Measurements from ENCODE around the gene SRXN1.

SRXN1 gene

DNA sequence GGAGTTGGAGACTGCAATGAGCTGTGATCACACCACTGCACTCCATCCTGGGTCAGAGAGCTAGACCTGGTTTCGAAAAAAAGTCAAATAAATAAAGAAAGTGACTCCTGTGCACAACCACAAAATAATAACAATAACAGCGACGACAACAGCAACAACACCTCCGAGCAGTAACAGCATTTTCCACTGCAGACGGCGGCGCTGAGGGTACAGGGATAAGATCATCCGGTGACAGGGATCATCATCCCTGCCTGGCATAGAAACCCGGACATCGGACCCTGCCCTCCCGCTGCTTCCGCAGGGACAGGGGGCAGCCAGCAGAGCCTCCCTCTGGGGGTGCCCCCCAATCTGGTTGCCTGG is 11.5 kb downstream of the SRXN1 start:
- no peaks in the 10 kb centered on the region for H3K27me3 ChIP-seq (ENCODE audit: control insufficient read depth, insufficient read depth, low read length)
- H3K9me3 ChIP-seq (ENCODE audit: control insufficient read depth, low read depth, low read length) = no peaks in the 10 kb centered on the region
- no peaks in the 10 kb centered on the region for H3K36me3 ChIP-seq (ENCODE audit: control insufficient read depth, low read depth, low read length)
- H3K9ac ChIP-seq (ENCODE audit: low read length) = no peak overlapping the region
- no peak overlapping the region for H3K4me3 ChIP-seq (ENCODE audit: low read length)
- no peak overlapping the region for H3K27ac ChIP-seq (ENCODE audit: low read length)
- H3K4me1 ChIP-seq (ENCODE audit: control insufficient read depth, low read depth, low read length) = peaks cover 4% of the 10 kb centered on the region

DNA sequence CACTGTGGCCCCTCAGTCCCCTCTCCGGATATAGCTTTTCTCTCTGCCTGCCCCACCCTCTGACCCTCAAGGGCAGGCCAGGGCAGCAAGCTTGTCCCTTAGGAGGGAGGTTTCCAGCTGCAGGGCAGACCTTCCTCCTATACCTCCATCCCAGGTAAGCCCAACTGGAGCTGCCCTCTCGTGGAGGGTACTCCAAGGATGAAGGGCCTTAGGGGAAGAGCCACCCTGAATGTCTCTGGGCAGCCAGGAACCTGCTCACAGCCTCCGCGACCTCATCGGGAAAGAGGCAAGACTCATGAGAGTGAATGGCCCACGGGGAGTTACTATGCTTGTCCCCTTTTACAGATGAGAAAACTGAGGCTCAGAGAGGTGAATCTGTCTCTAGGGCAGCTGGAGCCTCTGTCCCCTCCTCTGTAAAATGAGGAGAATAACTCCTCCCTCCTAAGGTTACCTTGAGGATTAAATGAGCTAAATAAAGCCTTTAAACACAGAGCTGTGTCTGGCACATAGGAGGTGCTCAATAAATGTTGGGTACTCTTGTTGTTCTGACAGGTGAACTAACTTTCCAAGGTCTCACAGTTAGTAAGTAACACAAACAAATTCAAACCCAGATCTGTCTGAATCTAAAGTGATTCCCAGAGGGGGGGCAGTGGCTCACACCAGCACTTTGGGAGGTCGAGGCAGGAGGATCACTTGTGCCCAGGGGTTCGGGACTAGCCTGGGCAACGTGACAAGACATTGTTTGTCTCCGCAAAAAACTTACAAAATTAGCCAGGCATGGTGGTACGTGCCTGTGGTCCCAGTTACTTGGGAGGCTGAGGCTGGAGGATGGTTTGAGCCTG is 12.1 kb downstream of the SRXN1 start:
- Histone ChIP-seq H3K9me3 (ENCODE audit: control insufficient read depth, low read depth, low read length) (no peaks in the 10 kb centered on the region), H3K9ac (ENCODE audit: low read length) (no peak overlapping the region), H3K4me3 (ENCODE audit: low read length) (no peak overlapping the region), H3K27me3 (ENCODE audit: control insufficient read depth, insufficient read depth, low read length) (no peaks in the 10 kb centered on the region), H3K4me1 (ENCODE audit: control insufficient read depth, low read depth, low read length) (peaks cover 4% of the 10 kb centered on the region), H3K27ac (ENCODE audit: low read length) (no peak overlapping the region), H3K36me3 (ENCODE audit: control insufficient read depth, low read depth, low read length) (no peaks in the 10 kb centered on the region)

DNA sequence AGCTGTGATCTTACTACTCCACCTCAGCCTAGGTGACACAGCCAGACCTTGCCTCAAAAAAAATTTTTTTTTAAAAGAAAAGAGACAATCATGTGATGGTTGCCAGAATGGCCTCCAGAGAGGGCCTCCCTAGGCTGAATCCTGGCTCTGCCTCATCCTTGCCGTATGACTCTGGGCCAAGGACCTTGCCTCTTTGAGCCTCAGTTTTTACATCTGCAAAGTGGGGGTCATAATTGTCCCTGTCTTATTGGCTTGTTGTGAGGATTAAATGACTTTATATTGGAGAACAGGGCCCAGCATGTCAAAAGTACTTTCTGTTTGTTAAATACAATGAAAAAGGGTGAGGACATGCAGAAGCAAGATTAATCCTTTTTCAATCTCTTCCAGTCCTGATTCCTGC is 14.4 kb downstream of the SRXN1 start:
- Histone ChIP-seq H3K9me3 (ENCODE audit: control insufficient read depth, low read depth, low read length) (no peaks in the 10 kb centered on the region), H3K9ac (ENCODE audit: low read length) (no peak overlapping the region), H3K4me1 (ENCODE audit: control insufficient read depth, low read depth, low read length) (no peaks in the 10 kb centered on the region), H3K36me3 (ENCODE audit: control insufficient read depth, low read depth, low read length) (no peaks in the 10 kb centered on the region), H3K4me3 (ENCODE audit: low read length) (no peak overlapping the region), H3K27me3 (ENCODE audit: control insufficient read depth, insufficient read depth, low read length) (no peaks in the 10 kb centered on the region), H3K27ac (ENCODE audit: low read length) (no peak overlapping the region)

DNA sequence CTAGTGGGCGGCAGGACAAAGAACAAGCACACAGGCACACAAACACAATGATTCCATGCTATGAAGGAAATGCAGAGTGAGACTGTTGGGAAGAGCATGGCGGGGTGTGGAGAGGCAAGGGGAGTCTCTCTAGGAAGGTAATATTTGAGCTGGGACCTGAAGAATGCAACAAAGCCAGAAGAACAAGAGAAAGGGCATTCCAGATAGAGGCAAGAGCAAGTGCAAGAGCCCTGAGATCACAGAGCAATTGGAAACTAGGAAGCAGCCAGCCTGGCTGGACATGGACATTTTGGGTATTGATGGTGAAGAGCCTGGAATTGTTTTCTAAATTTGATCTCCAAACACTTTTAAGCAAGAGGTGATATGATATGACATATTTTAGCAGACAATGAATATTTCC is 15.4 kb downstream of the SRXN1 start:
- Histone ChIP-seq H3K9me3 (ENCODE audit: control insufficient read depth, low read depth, low read length) (no peaks in the 10 kb centered on the region), H3K27me3 (ENCODE audit: control insufficient read depth, insufficient read depth, low read length) (no peaks in the 10 kb centered on the region), H3K4me3 (ENCODE audit: low read length) (no peak overlapping the region), H3K4me1 (ENCODE audit: control insufficient read depth, low read depth, low read length) (no peaks in the 10 kb centered on the region), H3K9ac (ENCODE audit: low read length) (no peak overlapping the region), H3K27ac (ENCODE audit: low read length) (no peak overlapping the region), H3K36me3 (ENCODE audit: control insufficient read depth, low read depth, low read length) (no peaks in the 10 kb centered on the region)

DNA sequence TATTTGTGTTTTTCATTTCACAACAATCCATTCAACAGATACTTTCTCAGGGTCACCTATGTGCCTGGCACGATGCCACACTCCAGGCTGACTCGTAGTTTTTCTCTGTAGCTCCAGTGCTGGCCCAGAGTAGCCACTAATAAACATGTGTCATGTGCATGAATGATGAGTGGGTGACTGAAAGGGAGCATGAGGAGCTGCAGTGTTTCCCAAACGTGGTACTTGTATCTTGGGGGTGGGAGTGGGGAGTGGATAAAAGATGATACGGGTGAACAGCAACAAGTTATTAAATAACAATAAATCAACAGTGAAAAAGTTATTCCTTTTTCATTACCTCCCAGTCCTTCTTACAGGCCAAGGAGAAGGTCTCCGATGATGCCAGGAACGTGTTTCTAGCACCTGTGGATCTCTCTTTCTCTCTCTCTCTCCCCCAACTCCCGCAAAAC is 17.1 kb downstream of the SRXN1 start:
- Histone ChIP-seq H3K9ac (ENCODE audit: low read length) (no peak overlapping the region), H3K36me3 (ENCODE audit: control insufficient read depth, low read depth, low read length) (no peaks in the 10 kb centered on the region), H3K27ac (ENCODE audit: low read length) (no peak overlapping the region), H3K27me3 (ENCODE audit: control insufficient read depth, insufficient read depth, low read length) (no peaks in the 10 kb centered on the region), H3K4me3 (ENCODE audit: low read length) (no peak overlapping the region), H3K4me1 (ENCODE audit: control insufficient read depth, low read depth, low read length) (no peaks in the 10 kb centered on the region), H3K9me3 (ENCODE audit: control insufficient read depth, low read depth, low read length) (no peaks in the 10 kb centered on the region)

DNA sequence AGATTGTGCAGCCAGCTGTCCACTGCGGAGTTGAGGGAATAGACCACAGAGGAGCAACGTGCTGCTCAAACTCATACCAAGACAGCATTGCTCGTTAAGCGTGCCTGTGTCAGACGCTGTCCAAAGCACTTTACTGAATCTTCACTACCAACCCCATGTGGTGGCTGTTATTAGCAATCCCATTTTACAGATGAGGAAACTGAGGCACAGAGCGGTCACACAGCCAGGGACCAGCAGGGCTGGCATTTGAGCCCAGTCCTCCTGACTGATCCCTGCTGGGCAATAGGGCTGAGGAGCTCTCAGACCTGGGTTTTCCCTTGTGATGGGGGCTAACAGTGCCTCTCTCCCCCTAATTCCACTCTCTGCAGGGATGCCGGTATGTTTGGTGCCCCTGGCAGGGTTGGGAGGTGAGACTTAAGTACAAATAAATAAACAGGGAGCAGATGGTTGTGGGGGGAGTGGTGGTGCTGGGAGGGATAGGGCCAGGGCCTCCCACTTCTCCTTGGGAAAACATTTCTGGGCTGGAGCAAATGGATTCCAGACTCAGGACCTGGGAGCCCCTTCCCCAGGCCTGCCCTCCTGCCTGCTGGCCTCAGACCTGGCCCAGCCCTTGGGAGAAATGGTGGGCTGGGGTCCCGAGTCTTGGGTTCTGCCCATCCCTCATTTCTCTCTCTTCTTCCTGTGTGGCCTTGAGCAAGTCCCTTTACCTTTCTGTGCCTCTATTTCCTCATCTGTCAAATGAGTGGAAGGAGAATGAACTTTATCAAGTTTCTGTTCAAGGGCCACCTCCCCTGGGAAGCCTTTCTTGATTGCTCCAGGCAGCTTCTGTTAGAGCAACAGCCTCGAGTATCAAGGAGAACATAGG is 17.7 kb downstream of the SRXN1 start:
- Histone ChIP-seq H3K27ac (ENCODE audit: low read length) (no peak overlapping the region), H3K9me3 (ENCODE audit: control insufficient read depth, low read depth, low read length) (no peaks in the 10 kb centered on the region), H3K4me1 (ENCODE audit: control insufficient read depth, low read depth, low read length) (no peaks in the 10 kb centered on the region), H3K9ac (ENCODE audit: low read length) (no peak overlapping the region), H3K27me3 (ENCODE audit: control insufficient read depth, insufficient read depth, low read length) (no peaks in the 10 kb centered on the region), H3K4me3 (ENCODE audit: low read length) (no peak overlapping the region), H3K36me3 (ENCODE audit: control insufficient read depth, low read depth, low read length) (no peaks in the 10 kb centered on the region)

DNA sequence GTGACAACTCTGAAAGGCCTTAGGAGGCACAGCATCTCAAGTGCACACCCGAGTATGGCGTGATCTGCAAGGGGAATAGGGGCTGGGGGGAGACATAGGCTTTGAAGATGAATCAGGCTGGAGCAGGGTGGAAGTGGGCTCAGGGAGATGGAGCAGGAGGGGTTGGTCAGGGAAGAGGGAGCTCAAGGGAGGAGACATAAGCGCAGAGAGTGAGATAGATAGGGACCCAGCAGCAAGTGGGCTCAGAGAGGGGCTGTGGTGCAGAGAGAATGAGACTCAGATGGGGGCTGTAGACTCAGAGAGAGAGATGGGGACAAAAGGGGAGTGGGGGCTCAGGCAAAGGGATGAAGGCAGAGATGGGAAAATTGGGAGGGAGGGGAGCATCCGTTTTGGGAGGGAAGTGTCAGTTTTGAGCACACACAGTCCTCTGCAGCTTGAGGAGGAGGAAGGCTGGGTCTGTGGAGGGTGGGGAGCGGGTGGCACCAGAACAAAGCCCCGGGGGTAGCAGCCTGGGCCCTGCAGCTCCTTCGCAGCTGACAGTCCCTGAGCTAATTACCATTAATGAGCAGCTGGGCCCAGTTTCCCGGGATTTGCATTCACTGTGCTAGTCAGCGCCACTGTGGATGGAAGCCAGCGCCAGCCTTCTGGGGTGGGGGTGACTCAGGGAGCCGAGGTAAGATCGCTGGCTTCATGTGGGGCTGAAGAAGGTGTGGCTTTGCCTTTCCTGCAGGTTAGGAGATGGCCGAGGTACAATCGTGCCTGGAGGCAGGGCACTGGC is 18.7 kb downstream of the SRXN1 start:
- no peak overlapping the region for H3K9ac ChIP-seq (ENCODE audit: low read length)
- no peaks in the 10 kb centered on the region for H3K9me3 ChIP-seq (ENCODE audit: control insufficient read depth, low read depth, low read length)
- no peaks in the 10 kb centered on the region for H3K27me3 ChIP-seq (ENCODE audit: control insufficient read depth, insufficient read depth, low read length)
- H3K36me3 ChIP-seq (ENCODE audit: control insufficient read depth, low read depth, low read length) = no peaks in the 10 kb centered on the region
- H3K4me1 ChIP-seq (ENCODE audit: control insufficient read depth, low read depth, low read length) = no peaks in the 10 kb centered on the region
- H3K4me3 ChIP-seq (ENCODE audit: low read length) = no peak overlapping the region
- no peak overlapping the region for H3K27ac ChIP-seq (ENCODE audit: low read length)

DNA sequence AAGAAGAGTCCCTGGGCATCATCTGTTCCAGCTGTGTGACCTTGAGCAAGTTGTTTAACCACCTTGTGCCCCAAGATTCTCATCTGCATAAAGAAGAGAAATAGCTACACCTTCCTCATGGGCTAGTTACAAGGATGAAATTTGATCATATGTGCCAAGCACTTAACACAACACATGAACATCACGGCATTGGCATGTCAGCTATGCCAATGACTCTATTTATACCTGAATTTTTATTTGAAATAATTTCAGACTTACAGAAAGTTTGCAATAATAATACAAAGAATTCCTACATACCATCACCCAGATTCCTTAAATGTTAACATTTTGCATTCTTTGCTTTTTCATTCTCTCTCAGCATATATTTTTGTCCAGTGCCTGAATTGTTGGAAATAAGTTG is 21.9 kb downstream of the SRXN1 start:
- Histone ChIP-seq H3K27ac (ENCODE audit: low read length) (no peak overlapping the region), H3K9ac (ENCODE audit: low read length) (no peak overlapping the region), H3K4me3 (ENCODE audit: low read length) (no peak overlapping the region), H3K4me1 (ENCODE audit: control insufficient read depth, low read depth, low read length) (no peaks in the 10 kb centered on the region), H3K27me3 (ENCODE audit: control insufficient read depth, insufficient read depth, low read length) (no peaks in the 10 kb centered on the region), H3K36me3 (ENCODE audit: control insufficient read depth, low read depth, low read length) (no peaks in the 10 kb centered on the region), H3K9me3 (ENCODE audit: control insufficient read depth, low read depth, low read length) (no peaks in the 10 kb centered on the region)

DNA sequence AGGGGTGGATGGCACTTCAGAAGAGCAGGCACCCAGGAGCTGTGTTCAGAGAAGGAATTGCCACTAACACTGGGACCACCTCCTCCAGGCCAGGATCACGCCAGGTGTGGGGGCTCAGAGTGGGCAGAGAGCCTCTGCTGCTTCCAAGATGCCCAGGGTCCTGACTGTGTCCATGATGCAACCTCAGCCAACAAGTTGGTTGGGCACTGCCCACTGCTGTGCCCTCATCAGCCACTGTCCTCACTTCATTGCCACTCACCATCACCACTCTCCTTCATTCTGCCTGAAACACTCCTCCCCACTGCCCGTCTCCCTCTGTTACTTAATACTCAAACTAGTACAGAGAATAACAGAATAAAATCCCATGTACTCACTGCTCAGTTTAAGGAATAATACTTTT is 26.4 kb downstream of the SRXN1 start:
- Histone ChIP-seq H3K4me1 (ENCODE audit: control insufficient read depth, low read depth, low read length) (no peaks in the 10 kb centered on the region), H3K4me3 (ENCODE audit: low read length) (no peak overlapping the region), H3K36me3 (ENCODE audit: control insufficient read depth, low read depth, low read length) (no peaks in the 10 kb centered on the region), H3K9me3 (ENCODE audit: control insufficient read depth, low read depth, low read length) (no peaks in the 10 kb centered on the region), H3K27ac (ENCODE audit: low read length) (no peak overlapping the region), H3K9ac (ENCODE audit: low read length) (no peak overlapping the region), H3K27me3 (ENCODE audit: control insufficient read depth, insufficient read depth, low read length) (no peaks in the 10 kb centered on the region)

DNA sequence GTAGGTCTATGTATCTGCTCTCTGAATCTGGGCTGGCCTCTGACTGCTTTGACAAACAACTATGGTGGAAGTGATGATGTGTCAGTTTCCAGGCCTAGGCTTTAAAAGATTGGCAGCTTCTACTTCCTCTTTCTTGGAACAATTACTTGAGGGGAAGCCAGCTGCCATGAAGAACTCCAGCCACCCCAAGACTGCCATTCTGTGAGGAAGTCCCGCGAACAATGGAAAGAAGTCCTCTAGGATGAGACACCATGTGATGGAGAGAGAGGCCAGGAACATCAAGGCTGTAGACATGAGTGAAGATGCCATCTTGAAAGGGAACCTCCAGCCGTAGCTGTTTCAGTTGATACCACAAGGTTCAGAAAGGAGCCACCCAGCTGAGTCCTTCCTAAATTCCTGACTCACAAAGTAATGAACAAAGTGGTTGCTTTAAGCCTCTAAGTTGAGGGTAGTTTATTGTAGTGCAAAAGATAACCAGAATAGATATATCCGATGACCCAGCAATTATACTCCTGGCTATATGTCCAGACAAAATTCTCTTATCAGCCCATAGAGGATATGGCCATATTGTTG is 27.6 kb downstream of the SRXN1 start:
- no peak overlapping the region for H3K9ac ChIP-seq (ENCODE audit: low read length)
- no peak overlapping the region for H3K4me3 ChIP-seq (ENCODE audit: low read length)

DNA sequence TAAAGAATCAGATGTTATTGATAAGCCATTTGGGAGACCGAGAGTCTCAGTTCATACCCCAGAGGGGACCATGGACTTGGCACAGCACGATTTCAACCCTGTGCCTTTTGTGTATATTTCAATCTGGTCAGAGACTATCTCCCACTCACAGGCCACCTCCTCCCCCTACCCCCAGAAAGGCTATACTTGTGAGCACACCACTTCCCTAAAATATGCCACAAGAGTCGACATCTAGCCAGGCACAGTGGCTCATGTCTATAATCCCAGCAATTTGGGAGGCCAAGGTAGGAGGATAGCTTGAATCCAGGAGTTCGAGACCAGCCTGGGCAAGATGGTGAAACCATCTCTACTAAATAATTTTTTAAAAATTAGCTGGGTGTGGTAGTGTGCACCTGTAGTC is 29.3 kb downstream of the SRXN1 start:
- Histone ChIP-seq H3K27me3 (ENCODE audit: control insufficient read depth, insufficient read depth, low read length) (no peaks in the 10 kb centered on the region), H3K4me3 (ENCODE audit: low read length) (no peak overlapping the region), H3K36me3 (ENCODE audit: control insufficient read depth, low read depth, low read length) (no peaks in the 10 kb centered on the region)

More for the DNA sequence above, 27.6 kb downstream of the SRXN1 start:
- Histone ChIP-seq H3K36me3 (ENCODE audit: control insufficient read depth, low read depth, low read length) (no peaks in the 10 kb centered on the region), H3K27ac (ENCODE audit: low read length) (no peak overlapping the region), H3K27me3 (ENCODE audit: control insufficient read depth, insufficient read depth, low read length) (no peaks in the 10 kb centered on the region), H3K9me3 (ENCODE audit: control insufficient read depth, low read depth, low read length) (no peaks in the 10 kb centered on the region), H3K4me1 (ENCODE audit: control insufficient read depth, low read depth, low read length) (peaks cover 3% of the 10 kb centered on the region)

More for the DNA sequence above, 29.3 kb downstream of the SRXN1 start:
- H3K27ac ChIP-seq (ENCODE audit: low read length) = no peak overlapping the region
- no peak overlapping the region for H3K9ac ChIP-seq (ENCODE audit: low read length)
- H3K4me1 ChIP-seq (ENCODE audit: control insufficient read depth, low read depth, low read length) = peaks cover 3% of the 10 kb centered on the region
- H3K9me3 ChIP-seq (ENCODE audit: control insufficient read depth, low read depth, low read length) = no peaks in the 10 kb centered on the region
